ENCODE results near the gene PICK1. TPM values are rescaled to one million over a fixed set of nuclear protein-coding genes. Genes with fewer than 3 reads are reported as not detected.
A peak's percentile ranks its signal among the peaks of the same experiment; 100 is the strongest.
"Not testable (repeated sequence)": the region's sequence is repeated elsewhere in the genome, so short reads cannot be mapped to it uniquely, and the experiment has no call there.

Gene PICK1
- total and polyA plus RNA-seq, 7 donors: 11.9 to 31.5 (median 18.9) TPM

GRCh38 chr22:38077096-38077495, 19.9 kb downstream of the PICK1 start:
- no peak for DNase-seq
- no peak overlapping the region for H3K4me3 ChIP-seq
- no peak for ATAC-seq
- H3K27ac ChIP-seq: no peak overlapping the region
- peaks cover 13% of the 10 kb centered on the region for H3K4me1 ChIP-seq
- intact Hi-C loops (cut with DNase I): no loop called here
- H3K27me3 ChIP-seq (ENCODE audit: insufficient read depth in 3 of 3, low read length in 2 of 3): peaks cover 0 to 7% (median 3%) of the 10 kb centered on the region in 3 donors
- H3K36me3 ChIP-seq (ENCODE audit: insufficient read depth in 1 of 2, low read depth in 1 of 2): peaks cover 0 to 32% of the 10 kb centered on the region in 2 donors
- no peak for TF ChIP-seq CTCF (IDR thresholded peaks at IDR 0.05)
- 72 to 79% (median 77%) methylated on average over 12 of the region's 12 CpGs for WGBS, 3 donors
- H3K9me3 ChIP-seq: no peaks in the 10 kb centered on the region

- no peak for ATAC-seq
Observed at GRCh38 chr22:38077595-38077994, 20.4 kb downstream of the PICK1 start.

GRCh38 chr22:38078046-38078840, 21.0 kb downstream of the PICK1 start:
- H3K36me3 ChIP-seq (ENCODE audit: insufficient read depth in 1 of 2, low read depth in 1 of 2): peaks cover 0 to 22% of the 10 kb centered on the region in 2 donors
- peaks cover 0 to 17% (median 5%) of the 10 kb centered on the region in 3 donors for H3K27me3 ChIP-seq (ENCODE audit: insufficient read depth in 3 of 3, low read length in 2 of 3)
- no peak for TF ChIP-seq CTCF (IDR thresholded peaks at IDR 0.05)
- no peaks in the 10 kb centered on the region for H3K9me3 ChIP-seq
- no peak overlapping the region for H3K4me3 ChIP-seq
- H3K4me1 ChIP-seq: peaks cover 18% of the 10 kb centered on the region
- H3K27ac ChIP-seq: no peak overlapping the region
- intact Hi-C loops (cut with DNase I): no loop called here
- ATAC-seq: no peak
- WGBS, 3 donors: 76 to 79% (median 77%) methylated on average over 22 of the region's 22 CpGs
- no peak for DNase-seq

More at GRCh38 chr22:38077595-38077994, 20.4 kb downstream of the PICK1 start:
- H3K4me1 ChIP-seq: peaks cover 18% of the 10 kb centered on the region
- intact Hi-C loops (cut with DNase I): no loop called here
- H3K27ac ChIP-seq: no peak overlapping the region
- no peak for DNase-seq
- 68 to 80% (median 70%) methylated on average over 12 to 14 of the region's 14 CpGs for WGBS, 3 donors
- TF ChIP-seq CTCF (IDR thresholded peaks at IDR 0.05): no peak
- peaks cover 0 to 28% of the 10 kb centered on the region in 2 donors for H3K36me3 ChIP-seq (ENCODE audit: insufficient read depth in 1 of 2, low read depth in 1 of 2)
- H3K4me3 ChIP-seq: no peak overlapping the region
- H3K9me3 ChIP-seq: no peaks in the 10 kb centered on the region
- peaks cover 0 to 12% (median 3%) of the 10 kb centered on the region in 3 donors for H3K27me3 ChIP-seq (ENCODE audit: insufficient read depth in 3 of 3, low read length in 2 of 3)

GRCh38 chr22:38079208-38079607, 22.0 kb downstream of the PICK1 start:
- H3K27ac ChIP-seq; H3K4me3 ChIP-seq; H3K9me3 ChIP-seq; intact Hi-C loops (cut with DNase I); ATAC-seq: not testable (repeated sequence)
- 90 to 100% (median 93%) methylated on average over 2 of the region's 2 CpGs for WGBS, 3 donors
- H3K36me3 ChIP-seq (ENCODE audit: insufficient read depth in 1 of 2, low read depth in 1 of 2): peaks cover 0 to 12% of the 10 kb centered on the region in 2 donors
- peaks cover 0 to 17% (median 5%) of the 10 kb centered on the region in 3 donors for H3K27me3 ChIP-seq (ENCODE audit: insufficient read depth in 3 of 3, low read length in 2 of 3)
- H3K4me1 ChIP-seq: peaks cover 18% of the 10 kb centered on the region
- peak in 1 of 2 donors; percentile 13 for DNase-seq

GRCh38 chr22:38079804-38080203, 22.6 kb downstream of the PICK1 start:
- Histone ChIP-seq H3K4me1 (peaks cover 18% of the 10 kb centered on the region), H3K27me3 (ENCODE audit: insufficient read depth in 3 of 3, low read length in 2 of 3) (peaks cover 0 to 17% (median 5%) of the 10 kb centered on the region in 3 donors), H3K27ac (no peak overlapping the region), H3K9me3 (no peaks in the 10 kb centered on the region), H3K4me3 (no peak overlapping the region), H3K36me3 (ENCODE audit: insufficient read depth in 1 of 2, low read depth in 1 of 2) (peaks cover 0 to 7% of the 10 kb centered on the region in 2 donors)
- intact Hi-C loops (cut with DNase I): no loop called here
- no peak for TF ChIP-seq CTCF (IDR thresholded peaks at IDR 0.05)
- 84 to 92% (median 84%) methylated on average over 7 of the region's 7 CpGs for WGBS, 3 donors
- DNase-seq (no peak), ATAC-seq (no peak)
